Measurements from ENCODE around the gene UGP2.
"Not testable (repeated sequence)": the region's sequence is repeated elsewhere in the genome, so short reads cannot be mapped to it uniquely, and the experiment has no call there.

The UGP2 gene

DNA sequence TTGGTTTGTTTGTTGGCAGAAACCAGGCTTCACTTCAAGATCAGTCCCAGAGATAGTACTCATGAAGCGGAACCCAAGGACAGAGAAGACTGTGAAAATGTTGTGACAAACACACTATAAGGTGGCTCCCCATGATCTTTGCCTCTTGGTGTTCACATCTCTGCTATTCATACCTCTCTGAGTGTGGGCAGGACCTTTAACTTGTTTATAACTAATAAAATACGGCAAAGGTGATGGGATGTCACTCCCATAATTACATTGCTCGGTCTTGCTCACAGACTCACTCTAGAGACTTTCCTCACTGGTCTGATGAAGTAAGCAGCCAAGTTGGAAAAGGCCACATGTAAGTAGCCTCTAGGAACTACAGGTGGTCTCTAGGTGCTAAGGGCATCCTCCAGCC is 30.6 kb upstream of the UGP2 start:
- Histone ChIP-seq H3K9me3 (no peaks in the 10 kb centered on the region), H3K36me3 (no peaks in the 10 kb centered on the region), H3K27me3 (no peaks in the 10 kb centered on the region), H3K4me3 (ENCODE audit: low read depth, low read length) (no peak overlapping the region), H3K4me1 (no peaks in the 10 kb centered on the region)
- TF ChIP-seq, protein P1, sequence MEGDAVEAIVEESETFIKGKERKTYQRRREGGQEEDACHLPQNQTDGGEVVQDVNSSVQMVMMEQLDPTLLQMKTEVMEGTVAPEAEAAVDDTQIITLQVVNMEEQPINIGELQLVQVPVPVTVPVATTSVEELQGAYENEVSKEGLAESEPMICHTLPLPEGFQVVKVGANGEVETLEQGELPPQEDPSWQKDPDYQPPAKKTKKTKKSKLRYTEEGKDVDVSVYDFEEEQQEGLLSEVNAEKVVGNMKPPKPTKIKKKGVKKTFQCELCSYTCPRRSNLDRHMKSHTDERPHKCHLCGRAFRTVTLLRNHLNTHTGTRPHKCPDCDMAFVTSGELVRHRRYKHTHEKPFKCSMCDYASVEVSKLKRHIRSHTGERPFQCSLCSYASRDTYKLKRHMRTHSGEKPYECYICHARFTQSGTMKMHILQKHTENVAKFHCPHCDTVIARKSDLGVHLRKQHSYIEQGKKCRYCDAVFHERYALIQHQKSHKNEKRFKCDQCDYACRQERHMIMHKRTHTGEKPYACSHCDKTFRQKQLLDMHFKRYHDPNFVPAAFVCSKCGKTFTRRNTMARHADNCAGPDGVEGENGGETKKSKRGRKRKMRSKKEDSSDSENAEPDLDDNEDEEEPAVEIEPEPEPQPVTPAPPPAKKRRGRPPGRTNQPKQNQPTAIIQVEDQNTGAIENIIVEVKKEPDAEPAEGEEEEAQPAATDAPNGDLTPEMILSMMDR (IDR thresholded peaks at IDR 0.05; ENCODE audit: low read depth, low read length) = no peak
- no peak for DNase-seq

DNA sequence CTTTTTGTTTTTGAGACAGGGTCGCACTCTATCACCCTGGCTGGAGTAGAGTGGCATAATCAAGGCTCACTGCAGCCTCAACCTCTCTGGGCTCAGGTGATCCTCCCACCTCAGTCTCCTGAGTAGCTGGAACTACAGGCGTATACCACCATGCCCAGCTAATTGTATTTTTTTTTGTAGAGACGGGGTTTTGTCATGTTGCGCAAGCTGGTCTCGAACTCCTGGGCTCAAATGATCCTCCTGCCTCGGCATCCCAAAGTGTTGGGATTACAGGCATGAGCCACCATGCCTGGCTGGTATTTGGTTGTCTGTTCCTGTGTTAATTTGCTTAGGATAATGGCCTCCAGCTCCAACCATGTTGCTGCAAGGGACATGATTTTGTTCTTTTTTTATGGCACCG is 29.8 kb upstream of the UGP2 start:
- H3K27me3 ChIP-seq; DNase-seq; H3K36me3 ChIP-seq; H3K4me3 ChIP-seq (ENCODE audit: low read depth, low read length); H3K9me3 ChIP-seq; H3K4me1 ChIP-seq: not testable (repeated sequence)

DNA sequence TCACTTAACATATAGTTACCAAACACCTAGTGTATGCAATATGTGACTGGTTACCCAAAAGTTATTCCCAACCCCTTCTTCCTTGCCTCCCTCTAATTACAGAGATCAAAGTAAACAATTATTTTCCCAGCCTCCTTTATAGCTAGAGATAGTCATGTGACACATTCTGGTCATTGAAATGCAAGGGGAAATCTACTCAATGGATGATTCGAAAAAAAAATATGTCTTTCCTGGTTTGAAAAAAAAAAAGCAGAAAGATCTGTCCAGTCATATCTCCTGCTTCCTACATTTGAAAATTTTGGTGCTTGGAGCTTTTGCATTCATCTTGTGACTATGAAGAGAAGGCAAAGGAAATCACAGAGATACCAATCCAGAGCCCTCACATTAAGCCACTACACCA is 27.6 kb upstream of the UGP2 start:
- Histone ChIP-seq H3K4me3 (ENCODE audit: low read depth, low read length) (no peak overlapping the region), H3K36me3 (no peaks in the 10 kb centered on the region), H3K27me3 (no peaks in the 10 kb centered on the region), H3K4me1 (no peaks in the 10 kb centered on the region), H3K9me3 (no peaks in the 10 kb centered on the region)
- no peak for DNase-seq
- TF ChIP-seq, protein P1 (IDR thresholded peaks at IDR 0.05; ENCODE audit: low read depth, low read length) = no peak

DNA sequence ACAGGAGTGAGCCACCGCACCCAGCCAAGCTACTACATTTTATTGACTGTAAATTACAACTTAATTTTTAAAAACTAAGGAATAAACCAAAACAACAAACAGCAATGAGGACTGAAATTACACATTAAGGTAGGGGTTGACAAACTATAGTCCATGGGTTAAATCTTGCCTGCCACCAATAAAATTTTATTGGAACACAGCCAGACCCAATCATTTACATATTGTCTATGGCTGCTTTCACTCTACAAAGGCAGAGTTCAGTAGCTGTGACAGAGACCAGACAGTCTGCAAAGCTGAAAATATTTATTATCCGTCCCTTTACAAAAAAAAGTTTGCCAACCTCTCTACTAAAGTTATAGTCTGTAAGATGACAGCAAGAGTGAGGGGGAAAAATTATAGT is 24.3 kb upstream of the UGP2 start:
- H3K9me3 ChIP-seq = no peaks in the 10 kb centered on the region
- H3K27me3 ChIP-seq = no peaks in the 10 kb centered on the region
- DNase-seq = no peak
- TF ChIP-seq, protein P1 (IDR thresholded peaks at IDR 0.05; ENCODE audit: low read depth, low read length) = no peak
- H3K4me1 ChIP-seq = no peaks in the 10 kb centered on the region
- H3K36me3 ChIP-seq = no peaks in the 10 kb centered on the region
- H3K4me3 ChIP-seq (ENCODE audit: low read depth, low read length) = no peak overlapping the region

DNA sequence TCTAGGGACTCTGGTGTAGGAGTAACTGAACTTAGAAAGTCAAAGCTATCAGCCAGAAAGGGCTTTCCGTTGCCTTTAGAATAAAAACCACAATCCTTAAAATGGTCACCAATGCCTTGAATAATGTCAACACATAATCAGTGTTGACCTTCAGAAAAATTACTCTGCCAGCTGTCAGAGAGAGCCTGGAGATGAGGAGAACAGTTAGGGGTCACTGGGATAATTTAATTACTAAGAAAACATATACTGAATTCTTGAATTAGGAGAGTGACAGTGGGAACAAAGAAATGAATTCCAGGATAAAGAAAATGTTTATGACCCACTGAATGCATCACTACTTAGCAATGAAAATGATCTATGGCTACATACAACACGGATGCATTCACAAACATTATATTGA is 23.4 kb upstream of the UGP2 start:
- H3K36me3 ChIP-seq = no peaks in the 10 kb centered on the region
- DNase-seq = no peak
- no peaks in the 10 kb centered on the region for H3K4me1 ChIP-seq
- no peak overlapping the region for H3K4me3 ChIP-seq (ENCODE audit: low read depth, low read length)
- no peaks in the 10 kb centered on the region for H3K27me3 ChIP-seq
- no peaks in the 10 kb centered on the region for H3K9me3 ChIP-seq
- TF ChIP-seq, protein P1 (IDR thresholded peaks at IDR 0.05; ENCODE audit: low read depth, low read length) = no peak

DNA sequence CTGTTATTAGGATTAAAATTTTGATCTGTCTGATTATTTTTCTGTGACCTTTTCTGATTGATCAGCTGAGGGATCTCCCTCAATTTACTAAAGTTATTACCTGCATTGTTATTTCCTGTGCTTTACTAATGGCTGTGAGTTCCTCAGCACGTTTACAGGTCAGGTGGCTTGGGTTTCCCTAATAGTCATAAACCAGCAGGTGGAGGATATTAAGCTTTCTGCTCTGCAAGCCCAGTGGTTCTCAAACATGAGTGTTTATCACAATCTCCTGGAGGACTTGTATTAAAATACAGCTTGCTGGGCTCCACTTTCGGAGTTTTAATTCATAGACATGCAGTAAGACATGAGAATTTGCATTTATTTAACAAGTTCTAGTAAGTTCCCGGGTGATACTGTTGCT is 22.4 kb upstream of the UGP2 start:
- no peaks in the 10 kb centered on the region for H3K27me3 ChIP-seq
- H3K4me1 ChIP-seq = no peaks in the 10 kb centered on the region
- TF ChIP-seq, protein P1 (IDR thresholded peaks at IDR 0.05; ENCODE audit: low read depth, low read length) = no peak
- no peaks in the 10 kb centered on the region for H3K9me3 ChIP-seq
- DNase-seq = no peak
- no peaks in the 10 kb centered on the region for H3K36me3 ChIP-seq
- H3K4me3 ChIP-seq (ENCODE audit: low read depth, low read length) = no peak overlapping the region
